GM18858 (cell line): ENCODE measurements around the gene NEO1.

ENCODE experiments used
- ATAC-seq: cut with Tn5 transposase; IDR thresholded peaks from one replicate; pipeline ENCODE4 v1.9.1; 2021; ENCODE audit not compliant: unreplicated experiment

The NEO1 gene

GRCh38 chr15:73051807-73052652 is at the start of gene NEO1:
NEO1 (plus strand) TSS chr15:73052463; CDS start chr15:73052676, 213 bp downstream.
- ATAC-seq = peak; percentile 33

- ATAC-seq = no peak
Observed at GRCh38 chr15:73004462-73004861, 47.8 kb upstream of the NEO1 start.

- ATAC-seq = no peak
Observed at GRCh38 chr15:73005032-73005431, 47.2 kb upstream of the NEO1 start.

- no peak for ATAC-seq
Observed at GRCh38 chr15:73005446-73005845, 46.8 kb upstream of the NEO1 start.

GRCh38 chr15:73006523-73006922 is 45.7 kb upstream of the NEO1 start:
- ATAC-seq = no peak

GRCh38 chr15:73009066-73010056 is 42.9 kb upstream of the NEO1 start:
- ATAC-seq = no peak

GRCh38 chr15:73010154-73011152 is 41.8 kb upstream of the NEO1 start:
- no peak for ATAC-seq

- no peak for ATAC-seq
Observed at GRCh38 chr15:73014904-73015303, 37.4 kb upstream of the NEO1 start.

GRCh38 chr15:73015493-73015892 is 36.8 kb upstream of the NEO1 start:
- ATAC-seq = no peak

GRCh38 chr15:73017987-73018386 is 34.3 kb upstream of the NEO1 start:
- no peak for ATAC-seq

GRCh38 chr15:73019154-73019553 is 33.1 kb upstream of the NEO1 start:
- no peak for ATAC-seq

GRCh38 chr15:73019601-73020146 is 32.6 kb upstream of the NEO1 start:
- ATAC-seq = no peak

- no peak for ATAC-seq
Observed at GRCh38 chr15:73021139-73021621, 31.1 kb upstream of the NEO1 start.

GRCh38 chr15:73022161-73022560 is 30.1 kb upstream of the NEO1 start:
- ATAC-seq = no peak

- ATAC-seq = no peak
Observed at GRCh38 chr15:73023071-73023470, 29.2 kb upstream of the NEO1 start.

- ATAC-seq = no peak
Observed at GRCh38 chr15:73024168-73024567, 28.1 kb upstream of the NEO1 start.

- no peak for ATAC-seq
Observed at GRCh38 chr15:73026511-73027054, 25.7 kb upstream of the NEO1 start.

- ATAC-seq = no peak
Observed at GRCh38 chr15:73028031-73028430, 24.2 kb upstream of the NEO1 start.

GRCh38 chr15:73028831-73029451 is 23.3 kb upstream of the NEO1 start:
- no peak for ATAC-seq
